HEK293 (cell line): ENCODE measurements around the gene METTL16.
A peak's percentile ranks its signal among the peaks of the same experiment; 100 is the strongest.

Experiments used
- CTCF ChIA-PET: fragments of 350-600 bp; formaldehyde crosslinking; extraction: SDS; loops from one replicate; lab custom pipeline; 2021; ENCODE audit warnings: antibody characterized with exemption; lab: Yijun Ruan, JAX
- POLR2A ChIA-PET: fragments of 300-600 bp; formaldehyde crosslinking; extraction: SDS; loops from one replicate; lab custom pipeline; 2020; ENCODE audit warnings: antibody characterized with exemption, inconsistent platforms; lab: Yijun Ruan, JAX
- H3K27ac ChIP-seq: fragments of 200-500 bp; sonication (Bioruptor generic); 2 replicates; pipeline ENCODE4 v1.5.1; 2014; ENCODE audit warnings: low read depth, low read length, control low read depth, inconsistent platforms; ENCODE audit errors: extremely low read depth
- H3K36me3 ChIP-seq, 2 experiments: fragments of 200-500 bp in 1 of 2; sonication (Bioruptor generic) in 1 of 2; 1 replicate in 1 of 2; 2 replicates in 1 of 2; pipeline ENCODE4 v1.5.1; 2014 to 2017; ENCODE audit warnings: inconsistent platforms in 2 of 2, low read length in 2 of 2; ENCODE audit not compliant: control insufficient read depth in 2 of 2, insufficient read depth in 1 of 2
- H3K4me1 ChIP-seq: fragments of 200-500 bp; sonication (Bioruptor generic); 2 replicates; pipeline ENCODE4 v1.5.1; 2014; ENCODE audit warnings: mild to moderate bottlenecking, low read length, inconsistent platforms; ENCODE audit not compliant: control insufficient read depth, insufficient read depth
- H3K4me3 ChIP-seq: 2 replicates; pipeline ENCODE4 v1.5.1; 2011; ENCODE audit warnings: low read depth, mild to moderate bottlenecking, control low read depth, low read length, moderate library complexity
- H3K9me3 ChIP-seq: fragments of 200-500 bp; sonication (Bioruptor generic); 2 replicates; pipeline ENCODE4 v1.5.1; 2014; ENCODE audit warnings: low read depth, low read length, inconsistent platforms; ENCODE audit not compliant: control insufficient read depth, insufficient read depth
- EGR2 ChIP-seq: fragments of 450-650 bp; formaldehyde crosslinking; IDR thresholded peaks from 2 replicates; pipeline ENCODE4 v1.5.1; 2016; ENCODE audit warnings: low read depth, missing biosample characterization, missing genetic modification characterization
- GLI2 ChIP-seq: fragments of 450-650 bp; formaldehyde crosslinking; IDR thresholded peaks from 2 replicates; pipeline ENCODE4; 2017; ENCODE audit warnings: missing biosample characterization, missing genetic modification characterization, low read depth, borderline replicate concordance
- GLIS2 ChIP-seq: fragments of 450-650 bp; formaldehyde crosslinking; IDR thresholded peaks from 2 replicates; pipeline ENCODE4 v1.5.1; 2016; ENCODE audit warnings: missing biosample characterization, missing genetic modification characterization
- KLF1 ChIP-seq: fragments of 450-650 bp; formaldehyde crosslinking; IDR thresholded peaks from 2 replicates; pipeline ENCODE4 v1.5.1; 2016; ENCODE audit warnings: missing biosample characterization, missing genetic modification characterization
- KLF8 ChIP-seq: fragments of 450-650 bp; formaldehyde crosslinking; IDR thresholded peaks from 2 replicates; pipeline ENCODE4 v1.5.1; 2016; ENCODE audit warnings: missing biosample characterization, missing genetic modification characterization
- KLF9 ChIP-seq: fragments of 450-650 bp; formaldehyde crosslinking; IDR thresholded peaks from 2 replicates; pipeline ENCODE4 v1.5.1; 2016; ENCODE audit warnings: missing biosample characterization, missing genetic modification characterization, low read depth
- MYNN ChIP-seq: fragments of 450-650 bp; formaldehyde crosslinking; IDR thresholded peaks from 2 replicates; pipeline ENCODE4 v1.5.1; 2016; ENCODE audit warnings: missing biosample characterization, missing genetic modification characterization, borderline replicate concordance
- TCF7L2 ChIP-seq: IDR thresholded peaks from 2 replicates; pipeline ENCODE4 v1.6.1; 2011; ENCODE audit warnings: low read depth, mild to moderate bottlenecking, inconsistent platforms, low read length, moderate library complexity, borderline replicate concordance
- TRIM28 ChIP-seq: IDR thresholded peaks from 2 replicates; pipeline ENCODE4 v1.6.1; 2011; ENCODE audit warnings: low read length, control low read depth, borderline replicate concordance
- ZFHX2 ChIP-seq: fragments of 450-650 bp; formaldehyde crosslinking; conservative IDR thresholded peaks from 2 replicates; pipeline ENCODE4 v1.5.1; 2016; ENCODE audit warnings: missing biosample characterization, missing genetic modification characterization
- ZNF157 ChIP-seq: fragments of 450-650 bp; formaldehyde crosslinking; IDR thresholded peaks from 2 replicates; pipeline ENCODE4 v1.5.1; 2016; ENCODE audit warnings: missing biosample characterization, missing genetic modification characterization
- ZNF202 ChIP-seq: fragments of 450-650 bp; formaldehyde crosslinking; IDR thresholded peaks from 2 replicates; pipeline ENCODE4 v1.5.1; 2016; ENCODE audit warnings: missing biosample characterization, missing genetic modification characterization, borderline replicate concordance
- ZNF37A ChIP-seq: fragments of 450-650 bp; IDR thresholded peaks from 2 replicates; pipeline ENCODE4 v1.5.1; 2018; ENCODE audit warnings: missing biosample characterization, missing genetic modification characterization
- ZNF521 ChIP-seq: fragments of 450-650 bp; formaldehyde crosslinking; IDR thresholded peaks from 2 replicates; pipeline ENCODE4 v1.5.1; 2017; ENCODE audit warnings: missing biosample characterization, mild to moderate bottlenecking, missing genetic modification characterization
- ZNF529 ChIP-seq: fragments of 450-650 bp; formaldehyde crosslinking; IDR thresholded peaks from 2 replicates; pipeline ENCODE4 v1.5.1; 2017; ENCODE audit warnings: missing genetic modification characterization, missing biosample characterization; ENCODE audit not compliant: insufficient replicate concordance
- ZNF600 ChIP-seq: fragments of 450-650 bp; formaldehyde crosslinking; IDR thresholded peaks from 2 replicates; pipeline ENCODE4 v1.5.1; 2016; ENCODE audit warnings: missing biosample characterization, missing genetic modification characterization
- ZNF623 ChIP-seq: fragments of 450-650 bp; formaldehyde crosslinking; IDR thresholded peaks from 2 replicates; pipeline ENCODE4 v1.5.1; 2016; ENCODE audit warnings: missing biosample characterization, missing genetic modification characterization
- ZNF658 ChIP-seq: fragments of 450-650 bp; formaldehyde crosslinking; IDR thresholded peaks from 2 replicates; pipeline ENCODE4; 2016; ENCODE audit warnings: missing biosample characterization, missing genetic modification characterization
- ZNF677 ChIP-seq: fragments of 450-650 bp; IDR thresholded peaks from 2 replicates; pipeline ENCODE4 v1.5.0; 2018; ENCODE audit warnings: missing biosample characterization, mild to moderate bottlenecking, missing genetic modification characterization, moderate library complexity
- ZNF837 ChIP-seq: fragments of 450-650 bp; formaldehyde crosslinking; IDR thresholded peaks from 2 replicates; pipeline ENCODE4 v1.5.1; 2016; ENCODE audit warnings: missing biosample characterization, missing genetic modification characterization
- ZNF843 ChIP-seq: fragments of 450-650 bp; formaldehyde crosslinking; IDR thresholded peaks from 2 replicates; pipeline ENCODE4 v1.5.1; 2016; ENCODE audit warnings: missing biosample characterization, missing genetic modification characterization
- ZSCAN23 ChIP-seq: fragments of 450-650 bp; formaldehyde crosslinking; IDR thresholded peaks from 2 replicates; pipeline ENCODE4 v1.5.1; 2016; ENCODE audit warnings: missing biosample characterization, missing genetic modification characterization
- TF ChIP-seq, protein P1 (sequence below): fragments of 450-650 bp; formaldehyde crosslinking; IDR thresholded peaks from 2 replicates; pipeline ENCODE4 v1.5.1; 2016; ENCODE audit warnings: missing biosample characterization, missing genetic modification characterization, low read depth
- TF ChIP-seq, protein P2 (sequence below): fragments of 450-650 bp; formaldehyde crosslinking; IDR thresholded peaks from 2 replicates; pipeline ENCODE4 v1.5.1; 2016; ENCODE audit warnings: missing biosample characterization, missing genetic modification characterization
- TF ChIP-seq, protein P3 (sequence below): fragments of 450-650 bp; formaldehyde crosslinking; IDR thresholded peaks from 2 replicates; pipeline ENCODE4 v1.5.1; 2017; ENCODE audit warnings: missing biosample characterization, missing genetic modification characterization
- TF ChIP-seq, protein P4 (sequence below): fragments of 450-650 bp; formaldehyde crosslinking; IDR thresholded peaks from 2 replicates; pipeline ENCODE4 v1.5.1; 2016; ENCODE audit warnings: missing biosample characterization, missing genetic modification characterization

The METTL16 gene

DNA sequence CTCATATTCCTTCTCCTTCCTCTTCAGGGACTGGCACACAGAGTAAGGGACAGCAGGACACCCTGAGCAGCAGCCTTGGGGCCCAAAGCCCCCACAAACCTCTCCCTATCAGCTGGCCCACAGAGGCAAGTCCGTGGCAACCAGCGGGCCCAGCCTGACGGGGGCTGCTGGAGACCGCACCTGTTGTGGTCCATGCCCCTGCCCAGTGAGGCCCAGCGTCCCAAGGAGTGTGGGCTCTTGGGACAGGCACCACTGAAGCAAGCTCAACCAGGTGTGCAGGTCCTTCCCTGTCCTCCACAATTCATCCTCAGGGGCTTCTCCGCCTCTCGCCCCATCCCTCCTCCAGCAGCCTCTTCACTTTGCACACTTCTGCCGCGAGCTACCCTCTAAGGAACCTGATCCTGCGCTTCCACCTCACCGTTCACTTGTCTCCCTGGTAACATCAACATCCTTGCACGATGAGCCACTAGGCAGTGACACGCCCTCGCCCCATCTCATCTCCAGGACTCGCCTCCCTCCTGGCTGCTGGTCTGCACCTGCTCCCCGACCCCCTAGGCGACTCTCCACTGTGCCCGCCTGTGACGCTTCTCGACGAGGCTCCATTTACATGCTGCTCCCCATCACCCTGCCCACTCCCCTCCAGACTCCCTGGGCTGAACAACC lies 123.5 kb downstream of the METTL16 start:
- no peak for TF ChIP-seq ZSCAN23 (tag by site-specific recombination)
- TF ChIP-seq KLF9 = peak; percentile 35; the same call in 1 of the 2 replicates
- no peak for TF ChIP-seq ZNF623
- peak; percentile 39; the same call in 1 of the 2 replicates for TF ChIP-seq ZNF600 (tag by site-specific recombination)
- no peak for TF ChIP-seq ZFHX2 (tag by site-specific recombination)
- TF ChIP-seq GLIS2 (tag by site-specific recombination) = 0 out of 2 replicates have a peak, but pooled peaks have one; percentile 13
- no peak overlapping the region for H3K27ac ChIP-seq
- peaks cover 21% of the 10 kb centered on the region for H3K4me1 ChIP-seq
- no peaks in the 10 kb centered on the region for H3K9me3 ChIP-seq
- POLR2A ChIA-PET = interaction anchor here (1.5 kb wide), 1 partner anchor 12 kb away, joined by 8 read pairs; the partner anchor contains the start of gene MNT
- CTCF ChIA-PET = interaction anchor here (0.5 to 12.5 kb wide), 5 partner anchors 10 to 55 kb away, joined by 3 to 470 read pairs (median 3); no protein-coding TSS in a partner anchor
- peaks cover 0 to 10% of the 10 kb centered on the region in 2 experiments; a peak in 2 of 3 replicates for H3K36me3 ChIP-seq
- H3K4me3 ChIP-seq = no peak overlapping the region

DNA sequence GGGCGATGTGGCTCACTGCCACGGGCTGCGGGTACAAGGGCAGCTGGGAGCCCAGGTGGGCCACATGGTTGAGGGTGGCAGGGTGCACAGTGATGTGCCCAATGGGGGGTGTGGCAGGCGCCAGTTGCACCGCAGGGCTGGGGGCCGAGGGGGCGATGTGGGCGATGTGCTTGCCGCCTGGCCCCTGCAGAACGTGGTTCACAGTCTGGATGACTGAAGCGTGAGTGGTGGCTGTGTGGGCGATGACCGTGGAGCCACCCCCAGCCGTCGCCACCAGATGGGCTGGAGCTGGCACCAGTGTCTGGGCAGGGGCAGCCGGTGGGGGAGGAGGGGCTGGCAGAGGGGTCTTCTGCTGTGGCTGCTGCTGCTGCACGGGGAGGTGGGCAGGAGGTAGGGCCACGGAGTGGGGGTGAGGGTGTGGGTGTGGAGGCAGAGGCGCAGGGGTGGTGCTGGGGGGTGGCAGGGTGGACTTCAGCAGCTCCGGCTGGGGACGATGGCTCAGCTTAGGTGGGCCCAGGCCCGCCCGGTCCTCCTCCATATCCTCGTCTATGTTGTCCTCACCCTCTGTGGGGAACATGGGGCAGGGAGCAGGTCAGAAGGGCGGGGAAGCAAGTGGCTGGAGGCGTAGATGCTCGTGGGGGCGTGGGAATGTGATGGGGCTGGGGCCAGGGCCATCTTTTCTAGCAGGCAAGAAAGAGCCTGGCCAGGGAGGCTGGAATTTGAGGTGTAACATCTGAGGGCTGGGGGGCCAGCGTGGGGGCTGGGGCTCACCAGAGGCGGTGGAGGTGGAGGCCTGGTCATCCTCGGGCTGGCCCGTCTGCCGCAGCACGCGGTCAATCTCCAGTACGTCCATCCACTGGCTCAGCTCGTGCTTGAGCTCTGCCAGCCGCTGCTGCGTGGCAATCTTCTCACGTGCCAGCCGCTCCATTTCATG lies 124.3 kb downstream of the METTL16 start:
- POLR2A ChIA-PET = interaction anchor here (0.6 to 1.5 kb wide), 3 partner anchors 13 to 17 kb away, joined by 3 to 8 read pairs (median 3); partner anchors contain the start of gene MNT
- peaks cover 0 to 10% of the 10 kb centered on the region in 2 experiments; a peak in 2 of 3 replicates for H3K36me3 ChIP-seq
- no peak overlapping the region for H3K27ac ChIP-seq
- TF ChIP-seq EGR2 (tag by site-specific recombination) (peak; percentile 95), ZNF843 (tag by site-specific recombination) (no peak), ZNF37A (no peak), ZNF521 (tag by site-specific recombination) (no peak), ZNF658 (no peak), ZNF837 (tag by site-specific recombination) (no peak), GLIS2 (tag by site-specific recombination) (peak; percentile 53; the same call in 1 of the 2 replicates), ZNF202 (tag by site-specific recombination) (no peak), ZFHX2 (tag by site-specific recombination) (peak; percentile 94), KLF1 (tag by site-specific recombination) (peak; percentile 28; the same call in 1 of the 2 replicates), ZNF600 (tag by site-specific recombination) (peak; percentile 38; the same call in 1 of the 2 replicates), ZNF677 (no peak), TRIM28 (no peak), GLI2 (tag by site-specific recombination) (no peak), TCF7L2 (no peak), MYNN (tag by site-specific recombination) (no peak), ZNF529 (tag by site-specific recombination) (no peak), KLF8 (tag by site-specific recombination) (peak; percentile 27; the same call in 1 of the 2 replicates), ZNF157 (tag by site-specific recombination) (no peak)
- TF ChIP-seq, protein P1, sequence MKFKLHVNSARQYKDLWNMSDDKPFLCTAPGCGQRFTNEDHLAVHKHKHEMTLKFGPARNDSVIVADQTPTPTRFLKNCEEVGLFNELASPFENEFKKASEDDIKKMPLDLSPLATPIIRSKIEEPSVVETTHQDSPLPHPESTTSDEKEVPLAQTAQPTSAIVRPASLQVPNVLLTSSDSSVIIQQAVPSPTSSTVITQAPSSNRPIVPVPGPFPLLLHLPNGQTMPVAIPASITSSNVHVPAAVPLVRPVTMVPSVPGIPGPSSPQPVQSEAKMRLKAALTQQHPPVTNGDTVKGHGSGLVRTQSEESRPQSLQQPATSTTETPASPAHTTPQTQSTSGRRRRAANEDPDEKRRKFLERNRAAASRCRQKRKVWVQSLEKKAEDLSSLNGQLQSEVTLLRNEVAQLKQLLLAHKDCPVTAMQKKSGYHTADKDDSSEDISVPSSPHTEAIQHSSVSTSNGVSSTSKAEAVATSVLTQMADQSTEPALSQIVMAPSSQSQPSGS (tag by site-specific recombination) = no peak
- TF ChIP-seq, protein P2, sequence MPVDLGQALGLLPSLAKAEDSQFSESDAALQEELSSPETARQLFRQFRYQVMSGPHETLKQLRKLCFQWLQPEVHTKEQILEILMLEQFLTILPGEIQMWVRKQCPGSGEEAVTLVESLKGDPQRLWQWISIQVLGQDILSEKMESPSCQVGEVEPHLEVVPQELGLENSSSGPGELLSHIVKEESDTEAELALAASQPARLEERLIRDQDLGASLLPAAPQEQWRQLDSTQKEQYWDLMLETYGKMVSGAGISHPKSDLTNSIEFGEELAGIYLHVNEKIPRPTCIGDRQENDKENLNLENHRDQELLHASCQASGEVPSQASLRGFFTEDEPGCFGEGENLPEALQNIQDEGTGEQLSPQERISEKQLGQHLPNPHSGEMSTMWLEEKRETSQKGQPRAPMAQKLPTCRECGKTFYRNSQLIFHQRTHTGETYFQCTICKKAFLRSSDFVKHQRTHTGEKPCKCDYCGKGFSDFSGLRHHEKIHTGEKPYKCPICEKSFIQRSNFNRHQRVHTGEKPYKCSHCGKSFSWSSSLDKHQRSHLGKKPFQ = no peak
- TF ChIP-seq, protein P3, sequence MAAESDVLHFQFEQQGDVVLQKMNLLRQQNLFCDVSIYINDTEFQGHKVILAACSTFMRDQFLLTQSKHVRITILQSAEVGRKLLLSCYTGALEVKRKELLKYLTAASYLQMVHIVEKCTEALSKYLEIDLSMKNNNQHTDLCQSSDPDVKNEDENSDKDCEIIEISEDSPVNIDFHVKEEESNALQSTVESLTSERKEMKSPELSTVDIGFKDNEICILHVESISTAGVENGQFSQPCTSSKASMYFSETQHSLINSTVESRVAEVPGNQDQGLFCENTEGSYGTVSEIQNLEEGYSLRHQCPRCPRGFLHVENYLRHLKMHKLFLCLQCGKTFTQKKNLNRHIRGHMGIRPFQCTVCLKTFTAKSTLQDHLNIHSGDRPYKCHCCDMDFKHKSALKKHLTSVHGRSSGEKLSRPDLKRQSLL (tag by site-specific recombination) = no peak
- TF ChIP-seq, protein P4, sequence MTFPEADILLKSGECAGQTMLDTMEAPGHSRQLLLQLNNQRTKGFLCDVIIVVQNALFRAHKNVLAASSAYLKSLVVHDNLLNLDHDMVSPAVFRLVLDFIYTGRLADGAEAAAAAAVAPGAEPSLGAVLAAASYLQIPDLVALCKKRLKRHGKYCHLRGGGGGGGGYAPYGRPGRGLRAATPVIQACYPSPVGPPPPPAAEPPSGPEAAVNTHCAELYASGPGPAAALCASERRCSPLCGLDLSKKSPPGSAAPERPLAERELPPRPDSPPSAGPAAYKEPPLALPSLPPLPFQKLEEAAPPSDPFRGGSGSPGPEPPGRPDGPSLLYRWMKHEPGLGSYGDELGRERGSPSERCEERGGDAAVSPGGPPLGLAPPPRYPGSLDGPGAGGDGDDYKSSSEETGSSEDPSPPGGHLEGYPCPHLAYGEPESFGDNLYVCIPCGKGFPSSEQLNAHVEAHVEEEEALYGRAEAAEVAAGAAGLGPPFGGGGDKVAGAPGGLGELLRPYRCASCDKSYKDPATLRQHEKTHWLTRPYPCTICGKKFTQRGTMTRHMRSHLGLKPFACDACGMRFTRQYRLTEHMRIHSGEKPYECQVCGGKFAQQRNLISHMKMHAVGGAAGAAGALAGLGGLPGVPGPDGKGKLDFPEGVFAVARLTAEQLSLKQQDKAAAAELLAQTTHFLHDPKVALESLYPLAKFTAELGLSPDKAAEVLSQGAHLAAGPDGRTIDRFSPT (tag by site-specific recombination) = peak; percentile 63; the same call in 1 of the 2 replicates
- TF ChIP-seq, all 188 proteins: peak for 7
- CTCF ChIA-PET = interaction anchor here (0.5 to 12.5 kb wide), 5 partner anchors 11 to 327 kb away, joined by 3 to 470 read pairs (median 3); no protein-coding TSS in a partner anchor
- peaks cover 21% of the 10 kb centered on the region for H3K4me1 ChIP-seq
- no peaks in the 10 kb centered on the region for H3K9me3 ChIP-seq
- no peak overlapping the region for H3K4me3 ChIP-seq
